SU-DHL-6 (cell line): ENCODE data around the gene ERBB2.

Source experiments
- H2AFZ ChIP-seq: fragments of 200-600 bp; sonication (generic); 2 replicates; pipeline ENCODE4 v1.6.1; 2014; ENCODE audit warnings: low read depth, mild to moderate bottlenecking, moderate library complexity, mixed read lengths, antibody characterized with exemption, low read length; ENCODE audit not compliant: severe bottlenecking
- H3F3A ChIP-seq: fragments of 200-600 bp; shearing (Covaris generic); 2 replicates; pipeline ENCODE4 v1.6.0; 2016; ENCODE audit warnings: antibody characterized with exemption, mild to moderate bottlenecking; ENCODE audit not compliant: insufficient read depth
- H3K27ac ChIP-seq: fragments of 200-600 bp; sonication (generic); 2 replicates; pipeline ENCODE4 v1.5.1; 2016; ENCODE audit warnings: low read depth, mild to moderate bottlenecking, low read length, moderate library complexity, mixed read lengths
- H3K27me3 ChIP-seq: fragments of 200-600 bp; sonication (generic), shearing (Covaris generic); 2 replicates; pipeline ENCODE4 v1.6.0; 2014; ENCODE audit warnings: mild to moderate bottlenecking, low read length
- H3K36me3 ChIP-seq: fragments of 200-600 bp; sonication (generic); 2 replicates; pipeline ENCODE4 v1.6.1; 2014; ENCODE audit warnings: mild to moderate bottlenecking, low read length, mixed read lengths
- H3K4me2 ChIP-seq: fragments of 300-600, 200-600 bp; shearing (Covaris generic), sonication (generic); 2 replicates; pipeline ENCODE4 v1.6.0; 2014; ENCODE audit warnings: low read length, low read depth, mild to moderate bottlenecking; ENCODE audit not compliant: poor library complexity, severe bottlenecking
- H3K4me3 ChIP-seq: fragments of 200-600 bp; sonication (generic); 2 replicates; pipeline ENCODE4 v1.5.1; 2014; ENCODE audit warnings: antibody characterized with exemption, low read length, mild to moderate bottlenecking, mixed read lengths; ENCODE audit not compliant: insufficient read depth, poor library complexity, severe bottlenecking
- H3K79me2 ChIP-seq: fragments of 200-600 bp; sonication (generic); 2 replicates; pipeline ENCODE4 v1.6.1; 2014; ENCODE audit warnings: mild to moderate bottlenecking, low read length, moderate library complexity; ENCODE audit not compliant: insufficient read depth
- H3K9ac ChIP-seq: fragments of 200-600 bp; sonication (generic); 2 replicates; pipeline ENCODE4 v1.7.0; 2014; ENCODE audit warnings: mild to moderate bottlenecking, low read length
- H3K9me2 ChIP-seq: fragments of 200-600 bp; sonication (generic); replicated peaks from 2 replicates; pipeline ENCODE4 v1.6.1; 2014; ENCODE audit warnings: low read length; ENCODE audit not compliant: insufficient read depth
- H3K9me3 ChIP-seq: fragments of 200-600 bp; sonication (generic); 2 replicates; pipeline ENCODE4 v1.6.1; 2014; ENCODE audit warnings: low read length, mixed read lengths; ENCODE audit not compliant: insufficient read depth
- H4K20me1 ChIP-seq: fragments of 200-600 bp; sonication (generic); 2 replicates; pipeline ENCODE4 v1.6.1; 2014; ENCODE audit warnings: low read depth, mild to moderate bottlenecking, antibody characterized with exemption, low read length, moderate library complexity, mixed read lengths
- EZH2phosphoT487 ChIP-seq: fragments of 200-600 bp; sonication (generic), shearing (Covaris generic); conservative IDR thresholded peaks from 2 replicates; pipeline ENCODE4 v1.6.1; 2018; ENCODE audit warnings: mild to moderate bottlenecking, antibody characterized with exemption, low read length, moderate library complexity, mixed read lengths
- TF ChIP-seq, protein P1 (sequence below): fragments of 200-600 bp; sonication (generic); IDR thresholded peaks from one replicate; pipeline ENCODE4 v1.5.1; 2017; ENCODE audit warnings: antibody characterized with exemption, mild to moderate bottlenecking, low read length, moderate library complexity; ENCODE audit not compliant: insufficient read depth, poor library complexity, severe bottlenecking

ERBB2 gene

DNA sequence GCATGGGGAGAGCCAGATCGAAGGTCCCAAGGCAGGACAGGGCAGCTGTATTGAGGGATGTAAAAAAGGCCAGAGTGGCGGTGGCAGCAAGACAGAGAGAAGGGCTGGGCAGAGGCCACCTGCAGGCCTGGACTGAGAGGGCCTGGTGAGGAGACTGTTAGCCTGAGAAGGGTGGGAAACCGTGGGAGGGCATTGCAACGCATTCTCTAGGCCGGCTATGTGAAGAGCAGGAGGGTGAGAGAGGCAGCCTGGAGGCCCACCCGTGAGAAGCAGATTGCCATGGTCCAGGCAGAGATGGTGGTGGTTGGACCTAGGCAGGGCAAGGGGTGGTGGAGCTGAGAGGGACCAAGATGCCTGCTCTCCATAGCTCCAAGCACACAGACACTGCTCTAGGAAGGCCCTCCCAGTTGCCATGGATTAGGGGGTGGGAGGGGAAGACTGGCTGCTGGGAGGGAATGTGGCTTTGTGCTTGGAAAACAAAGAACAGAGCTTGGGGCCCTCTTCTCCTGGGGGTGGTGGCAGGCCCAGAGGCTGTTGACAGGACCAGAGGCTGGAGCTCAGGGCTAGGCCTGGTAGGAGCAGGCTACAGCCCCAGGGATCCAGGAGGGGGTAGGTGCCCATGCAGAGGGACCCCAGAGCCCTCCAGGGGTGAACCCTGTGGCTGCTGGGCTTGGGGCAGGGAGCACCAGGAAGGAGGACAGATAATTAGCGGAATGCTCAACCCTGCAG lies 47.1 kb upstream of the ERBB2 start:
- Histone ChIP-seq H3K9ac (no peak overlapping the region), H3K79me2 (no peaks in the 10 kb centered on the region), H3K9me2 (no peaks in the 10 kb centered on the region), H3K27ac (no peak overlapping the region), H3K36me3 (no peaks in the 10 kb centered on the region), H4K20me1 (no peaks in the 10 kb centered on the region), H3F3A (no peaks in the 10 kb centered on the region), H2AFZ (no peak overlapping the region), H3K27me3 (no peaks in the 10 kb centered on the region), H3K4me3 (no peak overlapping the region), H3K4me2 (no peak overlapping the region), H3K9me3 (no peaks in the 10 kb centered on the region)
- no peak for TF ChIP-seq EZH2phosphoT487

DNA sequence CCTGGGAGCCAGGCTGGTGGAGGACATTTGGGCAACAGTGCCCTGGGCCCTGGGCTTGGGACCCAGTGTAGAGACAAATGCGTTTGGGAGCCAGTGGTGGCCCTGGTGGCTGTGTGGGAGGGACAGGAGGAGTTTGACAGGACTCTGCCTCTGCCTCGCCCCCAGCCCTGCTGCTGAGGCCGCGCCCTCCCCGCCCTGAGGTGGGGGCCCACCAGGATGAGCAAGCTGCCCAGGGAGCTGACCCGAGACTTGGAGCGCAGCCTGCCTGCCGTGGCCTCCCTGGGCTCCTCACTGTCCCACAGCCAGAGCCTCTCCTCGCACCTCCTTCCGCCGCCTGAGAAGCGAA lies 46.6 kb upstream of the ERBB2 start:
- H3K27me3 ChIP-seq, result no peaks in the 10 kb centered on the region
- H3K27ac ChIP-seq, result no peak overlapping the region
- H3F3A ChIP-seq, result no peaks in the 10 kb centered on the region
- TF ChIP-seq, protein P1, sequence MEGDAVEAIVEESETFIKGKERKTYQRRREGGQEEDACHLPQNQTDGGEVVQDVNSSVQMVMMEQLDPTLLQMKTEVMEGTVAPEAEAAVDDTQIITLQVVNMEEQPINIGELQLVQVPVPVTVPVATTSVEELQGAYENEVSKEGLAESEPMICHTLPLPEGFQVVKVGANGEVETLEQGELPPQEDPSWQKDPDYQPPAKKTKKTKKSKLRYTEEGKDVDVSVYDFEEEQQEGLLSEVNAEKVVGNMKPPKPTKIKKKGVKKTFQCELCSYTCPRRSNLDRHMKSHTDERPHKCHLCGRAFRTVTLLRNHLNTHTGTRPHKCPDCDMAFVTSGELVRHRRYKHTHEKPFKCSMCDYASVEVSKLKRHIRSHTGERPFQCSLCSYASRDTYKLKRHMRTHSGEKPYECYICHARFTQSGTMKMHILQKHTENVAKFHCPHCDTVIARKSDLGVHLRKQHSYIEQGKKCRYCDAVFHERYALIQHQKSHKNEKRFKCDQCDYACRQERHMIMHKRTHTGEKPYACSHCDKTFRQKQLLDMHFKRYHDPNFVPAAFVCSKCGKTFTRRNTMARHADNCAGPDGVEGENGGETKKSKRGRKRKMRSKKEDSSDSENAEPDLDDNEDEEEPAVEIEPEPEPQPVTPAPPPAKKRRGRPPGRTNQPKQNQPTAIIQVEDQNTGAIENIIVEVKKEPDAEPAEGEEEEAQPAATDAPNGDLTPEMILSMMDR, result no peak
- TF ChIP-seq EZH2phosphoT487, result no peak
- H3K9ac ChIP-seq, result no peak overlapping the region
- no peaks in the 10 kb centered on the region for H3K9me2 ChIP-seq
- H3K4me3 ChIP-seq, result no peak overlapping the region
- H3K36me3 ChIP-seq, result no peaks in the 10 kb centered on the region
- H3K9me3 ChIP-seq, result no peaks in the 10 kb centered on the region
- H4K20me1 ChIP-seq, result no peaks in the 10 kb centered on the region
- no peak overlapping the region for H2AFZ ChIP-seq
- no peak overlapping the region for H3K4me2 ChIP-seq
- no peaks in the 10 kb centered on the region for H3K79me2 ChIP-seq

DNA sequence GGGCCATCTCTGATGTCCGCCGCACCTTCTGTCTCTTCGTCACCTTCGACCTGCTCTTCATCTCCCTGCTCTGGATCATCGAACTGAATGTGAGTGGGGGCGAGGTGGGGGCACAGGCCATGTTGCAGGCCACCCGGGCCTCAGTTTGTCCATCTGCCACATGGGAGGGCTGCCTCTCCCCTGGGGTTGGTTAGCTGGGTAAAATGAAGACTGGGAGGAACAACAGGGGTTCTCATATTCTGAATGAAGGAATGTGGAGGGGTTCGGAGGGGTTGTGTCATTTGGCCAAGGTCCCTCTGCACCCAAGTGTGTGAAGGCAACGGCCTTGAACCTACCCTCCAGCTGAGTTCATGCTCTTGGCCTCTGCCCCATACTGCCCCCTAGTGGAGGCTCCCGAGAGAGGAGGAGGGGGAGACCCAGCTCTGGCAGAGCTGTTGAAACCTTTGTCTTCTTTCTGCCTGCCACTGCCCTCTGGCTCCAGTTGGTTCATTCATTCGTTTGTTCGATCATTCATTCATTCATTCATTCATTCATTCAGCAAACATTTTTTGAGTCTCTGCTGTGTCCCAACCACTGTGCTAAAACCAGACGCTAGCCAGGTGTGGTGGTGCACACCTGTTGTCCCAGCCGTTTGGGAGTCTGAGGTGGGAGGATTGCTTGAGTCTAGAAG lies 46.1 kb upstream of the ERBB2 start:
- H3K27me3 ChIP-seq, result no peaks in the 10 kb centered on the region
- no peaks in the 10 kb centered on the region for H3K79me2 ChIP-seq
- TF ChIP-seq EZH2phosphoT487, result no peak
- TF ChIP-seq, protein P1, result peak; percentile 96
- H3K36me3 ChIP-seq, result no peaks in the 10 kb centered on the region
- H3K27ac ChIP-seq, result no peak overlapping the region
- no peak overlapping the region for H2AFZ ChIP-seq
- H3K9me3 ChIP-seq, result no peaks in the 10 kb centered on the region
- no peak overlapping the region for H3K9ac ChIP-seq
- no peak overlapping the region for H3K4me2 ChIP-seq
- no peaks in the 10 kb centered on the region for H3K9me2 ChIP-seq
- no peaks in the 10 kb centered on the region for H3F3A ChIP-seq
- no peaks in the 10 kb centered on the region for H4K20me1 ChIP-seq
- no peak overlapping the region for H3K4me3 ChIP-seq

DNA sequence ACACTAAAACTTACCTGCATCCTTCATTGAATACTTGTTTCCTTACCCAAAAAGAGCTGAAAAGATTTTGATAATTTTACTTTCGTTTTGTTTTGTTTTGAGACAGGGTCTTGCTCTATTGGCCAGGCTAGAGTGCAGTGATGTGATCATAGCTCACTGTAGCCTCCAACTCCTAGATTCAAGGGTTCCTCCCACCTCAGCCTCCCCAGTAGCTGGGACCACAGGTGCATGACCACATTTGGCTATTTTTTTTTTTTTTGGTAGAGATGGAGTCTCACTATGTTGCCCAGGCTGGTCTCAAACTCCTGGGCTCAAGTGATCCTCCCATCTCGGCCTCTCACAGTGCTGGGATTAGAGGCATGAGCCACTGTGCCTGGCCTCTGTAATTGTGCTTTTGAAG lies 44.8 kb upstream of the ERBB2 start:
- H3F3A ChIP-seq, result no peaks in the 10 kb centered on the region
- no peaks in the 10 kb centered on the region for H4K20me1 ChIP-seq
- no peak overlapping the region for H3K4me3 ChIP-seq
- H3K9me3 ChIP-seq, result no peaks in the 10 kb centered on the region
- H3K27me3 ChIP-seq, result no peaks in the 10 kb centered on the region
- no peaks in the 10 kb centered on the region for H3K79me2 ChIP-seq
- H3K4me2 ChIP-seq, result no peak overlapping the region
- H2AFZ ChIP-seq, result no peak overlapping the region
- TF ChIP-seq, protein P1, result no peak
- H3K9ac ChIP-seq, result no peak overlapping the region
- H3K36me3 ChIP-seq, result no peaks in the 10 kb centered on the region
- no peak overlapping the region for H3K27ac ChIP-seq
- no peaks in the 10 kb centered on the region for H3K9me2 ChIP-seq
